Stimulated activated CD4-positive, alpha-beta T cell treated with anti-CD3 and anti-CD28 coated beads, Interleukin-1b, Interleukin-23, amount 100 ng/mL, for 24 hours (primary cell): ENCODE results near the gene FRMD4A.
A peak's percentile ranks its signal among the peaks of the same experiment; 100 is the strongest.
"Not testable (repeated sequence)": the region's sequence is repeated elsewhere in the genome, so short reads cannot be mapped to it uniquely, and the experiment has no call there.

Experiments used
- DNase-seq, 4 experiments: peaks; one replicate each; pipeline ENCODE4 v3.0.0-alpha.2; 2020; ENCODE audit warnings: low read depth in 4 of 4, low spot score in 1 of 4

Gene FRMD4A

DNA sequence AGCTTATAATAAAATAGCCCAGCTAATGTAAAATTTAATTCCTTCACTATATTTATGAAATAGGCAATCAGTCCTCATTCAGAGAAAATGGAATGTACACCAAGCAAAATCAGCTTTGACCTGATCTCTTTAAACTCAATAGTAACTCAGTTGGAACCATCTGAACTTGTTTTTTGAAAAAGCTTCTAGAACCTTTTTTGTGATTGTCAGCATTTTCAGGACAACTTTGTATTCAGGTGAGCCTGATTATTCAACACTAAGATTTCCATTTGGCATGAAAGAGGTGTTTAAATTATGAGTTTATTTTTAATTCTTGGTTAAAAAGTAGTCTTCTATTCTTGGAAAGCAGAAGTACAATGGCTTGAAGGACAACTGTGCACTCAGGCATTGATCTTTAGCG lies 89.5 kb downstream of the FRMD4A start:
- no peak for DNase-seq

DNA sequence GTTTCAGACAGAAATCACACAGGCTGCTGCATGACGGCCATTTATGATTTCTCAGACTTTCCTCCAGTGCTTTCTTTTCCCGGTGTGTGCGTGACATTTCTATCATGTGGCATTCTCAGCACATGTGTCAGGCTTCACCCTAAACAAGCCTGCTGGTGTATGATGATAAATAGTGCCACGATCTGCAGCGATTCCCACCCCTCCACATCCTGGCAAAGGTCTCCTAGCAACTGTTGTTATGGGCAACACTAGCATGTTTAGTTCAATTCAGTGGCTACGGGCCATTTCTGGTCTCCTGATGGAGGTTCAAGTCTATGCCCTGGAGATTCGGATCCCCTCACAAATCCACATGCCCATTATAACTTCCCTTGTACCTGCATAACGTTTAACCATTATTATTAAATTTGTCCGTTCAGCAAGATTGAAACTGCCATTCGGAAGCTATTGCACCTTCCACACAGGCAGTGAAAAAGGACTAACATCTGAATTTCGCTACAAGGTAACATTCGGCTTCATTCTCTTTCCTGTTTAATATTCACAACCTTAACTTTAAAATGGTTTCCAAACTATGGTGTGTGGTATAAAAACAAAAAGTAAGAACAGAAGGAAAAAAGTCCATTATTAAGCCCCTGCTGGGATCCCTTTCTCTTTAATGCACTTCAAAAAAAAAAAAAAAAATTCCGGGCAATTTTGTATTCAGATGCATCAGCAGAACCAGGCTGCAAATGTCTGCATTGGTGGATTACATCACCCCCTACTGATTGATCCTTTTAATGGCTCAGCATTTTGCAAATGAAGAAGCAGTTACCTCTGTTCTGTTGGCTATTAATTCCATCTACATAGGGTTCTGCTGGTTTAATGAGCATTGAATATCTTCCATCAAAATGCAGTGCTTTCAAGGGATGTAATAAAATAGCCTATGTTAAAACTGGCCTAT lies 90.2 kb downstream of the FRMD4A start:
- DNase-seq = no peak

DNA sequence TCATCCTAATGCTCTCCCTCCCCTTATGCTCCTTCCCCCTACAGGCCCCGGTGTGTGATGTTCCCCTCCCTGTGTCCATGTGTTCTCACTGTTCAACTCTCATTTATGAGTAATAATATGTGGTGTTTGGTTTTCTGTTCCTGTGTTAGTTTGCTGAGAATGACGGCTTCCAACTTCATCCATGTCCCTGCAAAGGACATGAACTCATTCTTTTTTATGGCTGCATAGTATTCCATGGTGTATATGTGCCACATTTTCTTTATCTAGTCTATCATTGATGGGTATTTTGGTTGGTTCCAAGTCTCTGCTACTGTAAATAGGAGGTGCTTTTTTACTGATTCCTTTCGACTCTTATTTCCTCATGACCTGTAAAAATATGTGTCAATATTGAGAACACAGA lies 92.1 kb downstream of the FRMD4A start:
- DNase-seq = not testable (repeated sequence)

- no peak for DNase-seq
Measured at GRCh38 chr10:14236341-14236740, 94.4 kb downstream of the FRMD4A start.

DNA sequence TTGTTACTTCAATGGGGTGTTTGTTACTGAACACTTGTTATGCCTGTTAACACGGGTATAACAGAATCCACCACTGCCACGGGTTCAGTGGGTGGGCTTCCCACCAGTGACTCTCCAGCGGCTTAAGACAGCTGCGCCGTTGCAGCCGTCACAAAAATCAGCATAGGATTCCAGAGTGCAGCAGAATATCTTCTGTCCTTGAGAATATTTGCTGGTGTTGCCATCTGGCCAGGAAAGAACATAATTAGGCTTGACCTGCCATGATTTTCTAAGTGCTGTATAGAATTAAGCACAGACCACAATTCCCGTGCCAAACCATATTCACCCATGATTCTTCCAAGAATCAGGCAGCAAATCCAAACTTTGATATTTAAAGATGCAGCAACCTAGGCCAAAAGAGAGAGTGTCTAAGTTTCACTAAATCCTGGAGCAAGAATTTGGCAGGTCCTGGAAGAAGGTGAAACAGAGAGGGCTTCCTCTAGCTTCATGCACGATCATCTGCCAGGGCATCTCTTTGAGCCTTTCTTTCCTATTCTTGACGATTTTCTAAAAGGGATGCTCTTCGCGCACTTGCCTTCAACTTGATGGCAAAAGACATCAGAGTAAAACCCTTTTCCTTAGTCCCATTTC lies 95.0 kb downstream of the FRMD4A start:
- no peak for DNase-seq

DNA sequence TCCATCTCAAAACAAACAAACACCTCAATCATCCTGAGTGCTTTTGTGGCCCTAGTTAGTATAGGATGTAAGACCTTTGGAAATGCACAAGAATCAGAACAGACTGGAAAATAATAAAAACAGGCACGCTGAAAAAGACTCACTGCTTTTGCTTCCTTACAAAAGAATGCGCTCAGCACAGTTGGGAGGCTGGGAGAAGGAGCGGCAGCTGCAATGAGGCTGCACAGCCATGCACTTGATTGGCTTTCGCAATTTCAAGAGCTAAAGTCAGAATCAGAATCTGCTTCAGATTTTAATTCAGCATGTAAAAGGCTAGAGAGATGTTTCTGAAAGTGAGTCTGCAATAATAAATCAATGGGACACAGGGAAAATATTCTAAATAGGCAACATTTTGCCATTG lies 97.2 kb downstream of the FRMD4A start:
- no peak for DNase-seq

DNA sequence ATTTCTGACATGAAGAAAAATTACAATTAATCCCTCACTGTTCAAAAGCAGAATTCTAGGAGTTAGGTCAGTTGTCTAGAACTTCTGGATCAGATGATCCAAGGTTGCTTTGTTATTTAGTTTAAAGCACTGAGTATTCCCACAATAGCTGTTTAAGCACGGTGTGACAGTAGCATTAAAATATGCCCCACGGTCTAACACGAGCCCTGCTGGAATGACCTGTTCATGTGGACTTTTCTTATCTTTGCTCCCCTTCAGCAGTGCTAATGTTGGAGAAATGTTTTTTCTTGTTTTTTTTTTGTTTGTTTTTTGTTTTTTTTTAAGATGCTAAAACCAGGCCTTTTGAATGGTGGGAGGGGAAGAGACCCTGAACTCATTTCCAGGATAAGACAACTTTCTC lies 101.9 kb downstream of the FRMD4A start:
- not testable (repeated sequence) for DNase-seq

GRCh38 chr10:14225379-14225778 lies 105.3 kb downstream of the FRMD4A start:
- no peak for DNase-seq

DNA sequence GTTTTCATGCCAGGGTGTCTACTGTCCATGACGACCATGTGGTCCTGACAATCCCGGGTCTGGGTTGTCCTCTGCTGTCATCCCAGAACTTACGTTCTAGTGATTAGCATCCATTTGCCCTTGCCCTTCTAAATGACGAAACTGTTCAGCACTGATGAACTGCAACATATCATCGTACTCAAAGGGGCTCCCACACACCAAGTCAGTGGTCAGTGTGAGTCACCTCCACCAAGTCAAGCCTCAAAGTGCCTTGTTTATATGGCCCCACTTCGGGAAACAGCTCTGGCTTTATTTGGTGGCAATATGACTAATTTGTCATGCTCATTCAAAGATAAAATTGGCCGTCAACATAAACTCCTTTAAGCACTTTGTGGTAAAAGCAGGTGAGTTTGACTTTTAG lies 110.7 kb downstream of the FRMD4A start:
- no peak for DNase-seq

- DNase-seq = no peak
Measured at GRCh38 chr10:14219411-14219810, 111.3 kb downstream of the FRMD4A start.

- DNase-seq = no peak
Measured at GRCh38 chr10:14215641-14216040, 115.1 kb downstream of the FRMD4A start.

DNA sequence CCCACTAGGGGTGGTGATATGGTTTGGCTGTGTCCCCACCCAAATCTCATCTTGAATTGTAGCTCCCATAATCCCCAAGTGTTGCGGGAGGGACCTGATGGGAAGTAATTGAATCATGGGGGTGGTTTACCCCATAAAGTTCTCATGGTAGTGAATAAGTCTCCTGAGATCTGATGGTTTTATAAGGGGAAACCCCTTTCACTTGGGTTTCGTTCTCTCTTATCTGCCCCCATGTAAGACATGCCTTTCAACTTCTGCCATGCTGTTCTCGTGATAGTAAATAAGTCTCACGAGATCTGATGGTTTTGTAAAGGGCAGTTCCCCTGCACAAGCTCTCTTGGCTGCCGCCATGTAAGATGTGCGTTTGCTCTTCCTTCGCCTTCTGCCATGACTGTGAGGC lies 117.0 kb downstream of the FRMD4A start:
- not testable (repeated sequence) for DNase-seq

DNA sequence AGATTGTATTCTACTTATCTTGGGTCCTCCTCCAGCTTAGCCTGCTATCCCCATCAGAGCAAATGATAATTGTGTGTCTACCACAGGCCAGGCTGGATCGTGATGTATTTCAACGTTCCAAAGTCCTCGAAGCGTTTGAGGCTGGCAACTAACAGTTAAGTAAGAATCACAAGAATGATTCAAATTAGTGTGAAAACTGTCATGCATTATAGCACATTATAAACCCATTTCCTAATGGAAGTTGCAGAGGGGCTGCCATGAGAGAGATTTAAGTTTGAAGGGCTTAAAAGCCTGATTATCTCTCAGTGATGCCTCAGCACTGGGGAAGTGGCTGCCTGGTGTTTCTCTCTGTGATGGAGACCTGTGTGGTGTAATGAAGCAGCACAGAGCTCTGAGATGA lies 119.1 kb downstream of the FRMD4A start:
- DNase-seq = no peak

- DNase-seq = no peak
Measured at GRCh38 chr10:14208231-14208630, 122.5 kb downstream of the FRMD4A start.

DNA sequence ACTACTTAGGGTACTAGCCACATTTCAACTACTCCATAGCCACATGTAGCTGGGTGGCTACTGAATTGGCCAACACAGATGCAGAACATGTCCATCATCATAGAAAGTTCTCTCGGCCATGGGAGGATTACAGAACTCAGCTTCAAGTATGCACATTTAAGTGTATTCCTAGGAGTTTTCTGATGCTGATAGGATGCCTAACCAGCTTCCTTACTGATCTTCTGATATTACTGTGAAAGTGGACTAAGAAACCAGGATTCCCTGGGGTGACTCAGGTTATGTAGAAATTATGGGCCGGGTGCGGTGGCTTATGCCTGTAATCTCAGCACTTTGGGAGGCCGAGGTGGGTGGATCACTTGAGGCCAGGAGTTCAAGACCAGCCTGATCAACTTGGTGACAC lies 125.5 kb downstream of the FRMD4A start:
- no peak for DNase-seq

GRCh38 chr10:14200698-14201544 lies 129.8 kb downstream of the FRMD4A start:
- peak in 1 of 4 experiments; percentile 9 for DNase-seq

DNA sequence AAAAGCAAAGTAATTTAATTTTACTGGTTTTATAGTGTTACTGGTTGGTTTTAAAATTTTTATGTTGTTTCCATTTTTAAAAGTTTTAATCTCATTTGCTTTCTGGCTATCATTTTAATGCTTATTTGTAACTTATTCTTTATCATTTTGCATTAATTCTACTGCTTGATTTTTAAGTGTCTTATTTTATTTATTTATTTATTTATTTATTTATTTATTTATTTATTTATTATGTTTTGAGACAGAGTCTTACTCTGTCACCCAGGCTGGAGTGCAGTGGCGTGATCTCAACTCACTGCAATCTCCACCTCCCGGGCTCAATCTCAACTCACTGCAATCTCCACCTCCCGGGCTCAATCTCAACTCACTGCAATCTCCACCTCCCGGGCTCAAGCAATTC lies 131.6 kb downstream of the FRMD4A start:
- not testable (repeated sequence) for DNase-seq

DNA sequence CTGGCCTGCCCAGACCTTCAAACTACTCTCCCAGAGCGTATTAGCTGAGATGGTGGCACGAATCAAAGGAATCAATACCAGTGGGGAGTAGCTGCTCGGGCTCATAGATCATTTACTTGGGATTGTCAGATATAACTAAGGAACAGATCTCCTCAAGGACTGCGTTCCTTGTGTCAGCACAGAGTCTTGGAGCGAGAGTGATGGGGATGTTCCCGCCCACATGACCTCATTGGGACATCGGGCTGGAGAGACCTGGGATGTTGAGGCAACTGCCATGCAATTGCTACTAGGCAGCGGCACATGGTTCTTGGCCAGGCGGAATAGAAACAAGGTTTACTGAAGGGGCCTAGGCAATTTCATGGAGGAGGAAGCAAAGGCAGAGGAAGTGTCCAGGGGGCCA lies 132.6 kb downstream of the FRMD4A start:
- no peak for DNase-seq

DNA sequence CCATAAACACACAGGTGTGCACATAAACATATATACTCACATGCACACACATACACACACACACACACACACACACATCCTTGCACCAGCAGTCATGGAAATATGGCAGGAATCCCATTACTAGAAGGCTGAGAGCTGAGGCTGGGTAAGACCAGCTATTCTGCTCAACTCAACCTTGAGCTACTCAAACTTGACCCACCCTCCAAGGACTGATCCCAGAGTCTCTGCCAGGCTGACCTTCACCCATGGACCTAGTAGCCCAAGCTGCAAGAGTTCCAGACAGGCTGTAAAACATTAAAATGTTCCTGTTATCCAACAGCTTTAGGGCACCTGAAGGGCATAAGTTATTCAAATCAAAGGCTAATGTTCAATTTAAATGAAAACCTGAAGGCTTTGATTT lies 134.6 kb downstream of the FRMD4A start:
- DNase-seq = no peak

DNA sequence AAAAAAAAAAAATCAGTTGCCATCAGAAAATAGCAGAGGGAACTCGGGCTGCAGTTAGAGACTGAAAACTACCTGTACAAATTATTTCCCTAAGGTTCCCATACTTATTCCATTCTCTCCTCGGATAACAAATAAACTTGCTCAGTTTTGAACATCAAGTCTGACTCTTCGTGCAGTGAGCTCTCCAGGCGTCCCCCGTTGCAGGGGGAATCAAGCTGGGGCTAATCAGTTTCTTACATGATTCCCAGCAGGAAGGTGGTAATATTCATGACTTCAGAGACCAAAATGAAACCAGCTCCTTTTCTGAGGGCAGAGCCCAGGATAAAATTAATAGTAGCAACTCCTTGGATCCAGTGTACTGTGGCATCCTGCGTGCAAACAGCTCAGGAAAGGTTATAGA lies 135.3 kb downstream of the FRMD4A start:
- DNase-seq = no peak

DNA sequence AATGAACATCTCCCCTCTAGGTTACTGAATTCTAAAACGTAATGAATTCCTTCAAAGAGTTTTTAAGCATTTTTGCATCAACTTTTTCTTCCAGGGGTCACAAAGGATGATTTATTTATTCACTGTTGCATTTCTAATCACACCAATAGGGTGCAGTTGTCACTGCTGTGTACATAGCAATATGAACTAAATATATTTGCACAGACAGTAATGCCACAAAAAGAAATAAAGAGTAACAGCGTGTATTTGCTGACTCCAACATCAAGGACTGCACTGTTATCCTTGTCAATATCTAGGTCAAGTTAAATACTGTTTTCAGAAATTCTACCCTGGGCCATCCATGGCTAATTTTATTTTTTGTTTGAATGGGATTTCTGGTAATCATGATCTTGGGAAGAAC lies 138.0 kb downstream of the FRMD4A start:
- no peak for DNase-seq

- no peak for DNase-seq
Measured at GRCh38 chr10:14191871-14192270, 138.9 kb downstream of the FRMD4A start.
